Body of pancreas (tissue), 4 donors: ENCODE data around the gene PRR15L. TPM values are rescaled to one million over a fixed set of nuclear protein-coding genes. Genes with fewer than 3 reads are reported as not detected.
"Not testable (repeated sequence)": the region's sequence is repeated elsewhere in the genome, so short reads cannot be mapped to it uniquely, and the experiment has no call there.

Source experiments
- ATAC-seq: fragments of 150-250 bp; one replicate; pipeline ENCODE4 v1.9.1; 2016
- DNase-seq, 4 donors: peaks; one replicate each; pipeline ENCODE4 v3.0.0-alpha.2; 2019
- H3K27ac ChIP-seq, 4 donors: fragments of 200-600 bp; sonication (generic); 1 replicate in 3 of 4; 2 replicates in 1 of 4; pipeline versions ENCODE4 v1.5.1 to v1.6.1; 2016 to 2019; ENCODE audit warnings: mild to moderate bottlenecking in 1 of 4, mixed read lengths in 1 of 4, moderate library complexity in 1 of 4
- H3K27me3 ChIP-seq, 2 donors: fragments of 200-600 bp; sonication (generic); one replicate each; pipeline ENCODE4 v1.6.0; 2016; ENCODE audit warnings: mild to moderate bottlenecking in 1 of 2
- H3K36me3 ChIP-seq, 2 donors: fragments of 200-600 bp; sonication (generic); replicated peaks in 1 of 2; 2 replicates each; pipeline ENCODE4 v1.5.1; 2016; ENCODE audit warnings: low read depth in 2 of 2; ENCODE audit not compliant: insufficient read depth in 1 of 2
- H3K4me1 ChIP-seq: fragments of 200-600 bp; sonication (generic); one replicate; pipeline ENCODE4 v1.6.0; 2016
- H3K4me3 ChIP-seq, 2 donors: fragments of 200-600 bp; sonication (generic); 1 replicate in 1 of 2; 2 replicates in 1 of 2; pipeline ENCODE4 v1.5.1; 2016 to 2019
- H3K9me3 ChIP-seq, 3 donors: fragments of 200-600 bp; sonication (generic); 1 replicate in 2 of 3; 2 replicates in 1 of 3; pipeline ENCODE4 v1.5.1; 2016
- CTCF ChIP-seq, 7 experiments: fragments of 450-650 bp in 4 of 7; fragments of 200-600 bp in 3 of 7; sonication (generic) in 3 of 7; IDR thresholded peaks; one replicate each; pipeline ENCODE4 v1.5.1; 2016 to 2019; ENCODE audit warnings: antibody characterized with exemption in 7 of 7
- POLR2A ChIP-seq, 3 donors: fragments of 450-650 bp; IDR thresholded peaks; one replicate each; pipeline ENCODE4 v1.6.1; 2016; ENCODE audit warnings: antibody characterized with exemption in 3 of 3, mild to moderate bottlenecking in 2 of 3
- WGBS, 2 donors: methylation state at CpG; one replicate each; pipeline ENCODE4 v1.1.5; 2017; 5-methylcytosine and 5-hydroxymethylcytosine counted together
- intact Hi-C: fragments of 100-400 bp; cut with DNase I; formaldehyde crosslinking; loops from one replicate; pipeline ENCODE4 v1.15.1; 2023
- total RNA-seq, 2 donors: library from RNA; depleted of rRNA; stranded (reverse); fragments of >200 nt; gene quantifications; one replicate each; pipeline ENCODE4 v1.1.0, GENCODE V29; 2016

Gene PRR15L
- total RNA-seq, 2 donors from 2014 or later, result 36.6 to 63.3 TPM

GRCh38 chr17:47927821-47928400 is 29.8 kb downstream of the PRR15L start:
- Histone ChIP-seq H3K4me3 (no peak overlapping the region), H3K36me3 (peaks cover 9 to 13% of the 10 kb centered on the region in 2 donors), H3K27me3 (no peaks in the 10 kb centered on the region), H3K4me1 (no peaks in the 10 kb centered on the region), H3K9me3 (no peaks in the 10 kb centered on the region), H3K27ac (no peak overlapping the region)
- TF ChIP-seq POLR2A (IDR thresholded peaks at IDR 0.05), result no peak
- TF ChIP-seq CTCF (IDR thresholded peaks at IDR 0.05), result no peak
- no peak for ATAC-seq
- WGBS, 2 donors, result 90 to 94% methylated on average over 11 to 20 of the region's 20 CpGs
- intact Hi-C loops, result no loop called here
- no peak for DNase-seq

- Histone ChIP-seq H3K27me3 (no peaks in the 10 kb centered on the region), H3K36me3 (peaks cover 9 to 14% of the 10 kb centered on the region in 2 donors), H3K4me1 (no peaks in the 10 kb centered on the region), H3K9me3 (no peaks in the 10 kb centered on the region), H3K4me3 (no peak overlapping the region), H3K27ac (no peak overlapping the region)
- WGBS, 2 donors, result 68 to 71% methylated on average over 3 of the region's 3 CpGs
- TF ChIP-seq POLR2A (IDR thresholded peaks at IDR 0.05) (no peak), CTCF (IDR thresholded peaks at IDR 0.05) (no peak)
- intact Hi-C loops, result no loop called here
- DNase-seq (no peak), ATAC-seq (no peak)
Measured at GRCh38 chr17:47925678-47925988, 32.0 kb downstream of the PRR15L start.

GRCh38 chr17:47924785-47925677 is 32.7 kb downstream of the PRR15L start:
- intact Hi-C loops, result no loop called here
- 87 to 89% methylated on average over 22 to 23 of the region's 23 CpGs for WGBS, 2 donors
- no peak for ATAC-seq
- Histone ChIP-seq H3K4me1 (no peaks in the 10 kb centered on the region), H3K27ac (no peak overlapping the region), H3K27me3 (no peaks in the 10 kb centered on the region), H3K36me3 (peaks cover 9 to 14% of the 10 kb centered on the region in 2 donors), H3K9me3 (no peaks in the 10 kb centered on the region), H3K4me3 (no peak overlapping the region)
- no peak for DNase-seq
- TF ChIP-seq CTCF (IDR thresholded peaks at IDR 0.05), result no peak
- no peak for TF ChIP-seq POLR2A (IDR thresholded peaks at IDR 0.05)

GRCh38 chr17:47919889-47920288 is 37.8 kb downstream of the PRR15L start:
- H3K4me1 ChIP-seq, H3K27ac ChIP-seq, H3K36me3 ChIP-seq, ATAC-seq, H3K27me3 ChIP-seq, DNase-seq, H3K4me3 ChIP-seq, H3K9me3 ChIP-seq, intact Hi-C loops: not testable (repeated sequence)
- 94 to 96% methylated on average over 14 of the region's 14 CpGs for WGBS, 2 donors

DNA sequence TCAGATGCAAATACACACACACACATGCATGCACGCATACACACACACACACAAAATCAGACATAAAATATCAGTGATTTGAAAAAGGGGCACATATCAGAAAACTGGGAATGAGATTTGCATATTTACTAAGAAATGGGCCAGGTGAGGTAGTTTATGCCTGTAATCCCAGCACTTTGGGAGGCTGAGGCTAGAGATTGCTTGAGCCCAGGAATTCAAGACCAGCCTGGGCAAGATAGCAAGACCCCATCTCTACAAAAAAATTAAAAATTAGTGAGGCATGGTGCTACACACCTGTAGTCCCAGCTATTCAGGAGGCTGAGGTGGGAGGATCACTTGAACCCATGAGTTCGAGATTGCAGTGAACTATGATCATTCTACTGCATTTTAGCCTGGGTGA is 38.7 kb downstream of the PRR15L start:
- H3K4me1 ChIP-seq, result no peaks in the 10 kb centered on the region
- 90 to 95% methylated on average over 2 of the region's 2 CpGs for WGBS, 2 donors
- H3K4me3 ChIP-seq, result no peak overlapping the region
- H3K36me3 ChIP-seq, result peaks cover 0 to 7% of the 10 kb centered on the region in 2 donors
- no peak for ATAC-seq
- H3K27me3 ChIP-seq, result no peaks in the 10 kb centered on the region
- no peak for TF ChIP-seq POLR2A (IDR thresholded peaks at IDR 0.05)
- no peak for TF ChIP-seq CTCF (IDR thresholded peaks at IDR 0.05)
- no peak for DNase-seq
- H3K9me3 ChIP-seq, result no peaks in the 10 kb centered on the region
- no peak overlapping the region for H3K27ac ChIP-seq
- intact Hi-C loops, result no loop called here
